NCI-H128 (cell line): ENCODE results near the gene IRAK4.
A peak's percentile ranks its signal among the peaks of the same experiment; 100 is the strongest.
"Not testable (repeated sequence)": the region's sequence is repeated elsewhere in the genome, so short reads cannot be mapped to it uniquely, and the experiment has no call there.

Experiments used
- DNase-seq: peaks from one replicate; lab custom pipeline; 2025; ENCODE audit not compliant: unreplicated experiment; lab: John Stamatoyannopoulos, UW

Gene IRAK4

DNA sequence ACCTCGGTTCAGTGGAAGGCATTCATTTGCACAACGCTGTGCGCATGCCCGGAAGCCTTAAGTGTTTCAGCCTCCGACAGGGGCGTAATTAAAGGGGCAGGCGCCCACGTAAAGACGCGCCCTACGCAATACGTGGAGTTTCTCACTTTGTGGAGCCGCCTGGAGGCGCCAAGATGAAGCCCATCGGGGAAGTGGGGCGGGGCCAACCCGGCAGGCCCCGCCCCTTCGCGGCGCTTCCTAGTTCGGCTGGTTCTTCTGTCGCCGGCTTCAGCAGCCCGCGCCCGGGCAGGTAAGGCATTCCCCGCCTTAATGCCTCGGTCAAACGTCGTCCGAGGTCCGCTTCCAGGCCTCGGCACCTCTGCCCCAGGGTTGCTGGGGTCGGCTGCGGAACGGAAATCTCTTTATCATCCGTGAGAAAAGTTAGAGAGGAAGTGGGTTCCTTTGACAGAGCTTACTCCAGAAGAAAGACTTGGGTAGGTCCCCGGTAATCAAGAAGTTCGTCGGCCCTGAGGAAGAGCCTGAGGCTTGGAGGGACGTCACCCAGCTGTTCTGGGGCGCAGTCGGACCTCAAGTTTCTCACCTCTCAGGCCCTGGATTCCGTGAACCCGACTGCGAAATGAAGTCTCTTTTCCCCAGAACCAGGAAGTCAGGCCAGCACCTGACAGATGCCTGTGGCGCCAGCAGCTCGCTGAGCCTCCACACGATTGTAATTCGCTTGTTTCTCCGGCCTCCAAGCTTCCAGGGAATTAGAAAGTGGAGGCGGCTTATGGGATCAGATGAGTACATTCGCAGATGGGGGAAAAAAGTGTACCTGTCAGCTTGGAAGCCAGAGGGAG lies at the start of gene IRAK4, which contains the start of gene PUS7L:
Gene IRAK4, plus strand, starts transcription at position 224 of the 836 bp plus-strand sequence. CDS start 9,161 bp downstream, outside the sequence.
Gene PUS7L, minus strand, starts transcription at position 63 of the 836 bp plus-strand sequence. CDS start 3,545 bp downstream, outside the sequence.
- DNase-seq = peak; percentile 95

DNA sequence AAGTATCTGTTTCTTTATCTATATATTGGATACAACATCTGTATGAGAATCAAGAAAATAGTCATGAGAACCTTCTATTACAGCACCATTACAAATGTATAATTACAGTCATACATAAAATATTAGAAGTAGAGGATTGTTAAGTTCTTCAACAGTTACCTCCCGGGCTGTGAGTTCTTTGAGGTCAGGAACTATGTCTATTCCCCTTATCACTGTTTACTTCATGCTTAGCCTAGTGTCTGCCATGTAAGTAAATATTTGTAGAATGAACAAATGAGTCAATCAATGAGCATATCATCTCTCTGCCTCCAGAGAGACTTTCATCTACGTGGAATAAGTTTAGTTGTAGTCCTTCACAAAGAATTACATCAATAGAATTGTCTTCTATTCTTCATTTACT lies 47.4 kb upstream of the IRAK4 start:
- DNase-seq = no peak

DNA sequence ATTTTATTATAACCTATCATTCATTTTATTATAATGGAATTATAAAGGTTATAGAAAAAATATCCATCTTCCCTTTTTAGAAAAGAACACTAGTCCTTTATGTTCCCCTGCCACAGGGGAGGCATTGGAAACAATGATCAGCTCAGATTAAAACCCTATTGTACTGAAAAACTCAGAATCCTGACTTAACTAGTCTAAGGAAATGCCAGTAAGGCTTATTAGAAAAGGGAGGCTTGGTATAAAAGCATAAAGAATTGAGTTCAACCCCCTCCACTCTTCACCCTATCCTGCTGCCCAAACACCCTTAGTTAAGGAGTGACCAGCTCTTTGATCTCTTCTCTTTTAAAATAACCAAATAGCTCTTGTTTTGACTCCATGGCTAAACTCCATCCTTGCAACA lies 36.1 kb upstream of the IRAK4 start:
- DNase-seq = no peak

DNA sequence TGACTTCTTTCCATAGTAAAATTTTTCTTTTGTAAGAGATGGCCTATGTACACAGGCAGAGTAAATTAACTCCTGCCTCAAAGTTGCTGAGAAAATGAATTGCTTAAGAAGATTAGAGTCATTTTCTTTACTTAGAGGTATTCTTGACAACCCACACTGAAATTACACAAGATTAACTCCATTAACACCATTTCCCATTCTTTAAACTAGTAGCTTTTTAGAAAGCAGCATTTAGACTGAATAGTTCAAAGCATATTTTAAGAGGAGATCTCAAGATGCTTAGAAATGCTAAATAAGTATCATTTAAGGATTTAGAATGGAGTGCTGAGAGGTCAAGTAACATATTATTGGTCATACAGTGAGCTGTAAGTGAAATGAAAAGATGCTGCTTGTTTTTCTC lies 35.6 kb upstream of the IRAK4 start:
- DNase-seq = no peak

DNA sequence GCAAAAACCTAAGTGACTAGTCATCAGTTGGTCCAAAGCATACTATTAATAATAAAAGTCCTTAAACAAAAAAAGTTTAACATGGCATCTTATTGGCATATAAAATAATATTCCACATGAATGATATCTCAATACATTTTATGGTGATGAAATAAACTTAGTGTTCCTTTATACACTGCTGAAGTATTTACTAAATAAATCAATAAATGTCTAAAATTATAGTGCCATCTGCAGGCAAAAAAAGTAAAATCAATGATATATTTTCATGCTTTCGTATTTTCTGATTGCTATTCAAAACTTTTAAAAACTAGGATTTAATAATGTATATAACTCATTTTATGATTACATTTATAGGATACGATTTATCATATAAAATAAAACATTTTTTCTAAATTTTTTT lies 30.6 kb upstream of the IRAK4 start:
- DNase-seq = no peak

DNA sequence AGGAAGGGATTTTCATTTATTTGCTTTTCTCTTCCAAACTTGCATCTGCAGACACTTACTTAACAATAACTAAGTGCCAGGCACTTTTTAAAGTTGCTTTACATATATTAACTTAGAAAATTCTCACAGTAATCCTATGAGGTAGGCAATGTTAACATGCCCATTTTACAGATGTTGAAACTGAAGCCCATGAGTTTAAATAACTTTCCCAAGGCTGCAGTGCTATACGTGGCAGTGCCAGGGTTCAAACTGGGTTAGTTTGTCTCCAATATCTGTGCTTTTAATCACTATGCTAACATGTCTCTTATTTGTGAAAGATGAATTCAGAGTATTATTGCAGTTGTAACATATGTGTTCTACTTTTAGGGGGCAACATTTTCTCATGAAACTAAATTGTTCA lies 30.1 kb upstream of the IRAK4 start:
- no peak for DNase-seq

DNA sequence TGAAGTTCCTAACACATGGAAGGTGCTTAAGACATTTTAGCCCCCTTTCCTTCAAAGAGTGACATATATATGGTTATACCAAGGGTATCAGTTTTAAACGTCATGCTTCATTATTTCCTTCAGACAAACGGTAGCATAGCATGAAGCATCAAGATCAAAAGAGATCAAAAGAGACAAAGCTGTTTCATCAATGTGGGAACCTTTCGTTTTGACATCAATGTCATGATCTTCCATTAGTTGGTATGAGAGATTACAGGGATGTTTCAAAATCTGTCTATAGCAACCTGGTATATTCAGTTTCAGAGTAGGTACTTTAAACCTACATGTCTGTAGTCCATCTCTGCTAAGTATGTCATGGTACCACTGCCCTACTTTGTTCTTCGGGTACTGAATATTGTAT lies 28.5 kb upstream of the IRAK4 start:
- no peak for DNase-seq

DNA sequence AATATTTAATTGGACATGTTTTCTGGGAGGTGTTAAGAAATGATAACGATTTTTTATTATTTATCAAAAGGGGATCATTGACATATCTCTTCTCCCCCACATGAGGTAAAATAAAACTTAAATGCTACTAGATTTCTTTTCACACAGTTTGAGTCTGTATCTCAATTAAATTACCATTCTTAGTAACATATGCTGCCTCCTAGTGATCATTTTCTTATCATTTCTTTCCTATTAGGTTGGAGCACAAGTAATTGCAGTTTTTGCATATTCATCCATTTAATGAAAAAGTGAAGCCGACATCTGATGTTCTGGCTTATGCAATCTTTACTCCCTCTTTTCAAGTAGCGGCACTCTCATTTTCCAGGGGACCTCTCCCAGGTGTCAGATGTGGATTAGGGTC lies 25.1 kb upstream of the IRAK4 start:
- no peak for DNase-seq

GRCh38 chr12:43736927-43737440 lies 21.8 kb upstream of the IRAK4 start:
- no peak for DNase-seq

- no peak for DNase-seq
These were observed 21.1 kb upstream of the IRAK4 start for GRCh38 chr12:43737646-43738045.

DNA sequence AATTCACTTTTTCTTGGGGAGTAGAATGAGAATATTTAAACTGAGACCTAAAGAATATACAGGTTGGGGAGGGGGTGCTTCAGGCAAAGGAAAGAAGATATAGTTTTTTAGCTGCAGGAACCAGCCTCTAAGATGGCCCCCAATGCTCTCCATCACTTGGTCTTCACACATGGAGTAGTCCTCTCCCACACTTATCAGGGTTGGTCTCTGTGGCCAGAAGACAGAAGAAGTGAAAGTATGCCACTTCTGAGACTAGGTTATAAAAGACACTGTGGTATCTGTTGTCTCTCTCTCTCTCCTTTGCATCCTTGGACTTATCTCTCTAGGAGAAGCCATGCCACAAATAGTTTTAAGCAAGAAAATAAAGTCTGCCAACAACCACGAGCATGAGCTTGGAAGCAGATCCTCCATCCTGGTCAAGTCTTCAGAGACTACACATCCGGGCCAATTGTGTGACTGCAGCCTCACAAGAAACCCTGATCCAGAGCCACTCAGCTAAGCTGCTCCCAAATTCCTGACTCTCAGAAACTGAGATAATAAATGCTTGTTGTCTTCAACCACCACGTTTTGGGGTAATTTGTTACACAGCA lies 18.1 kb upstream of the IRAK4 start:
- DNase-seq = no peak

- DNase-seq = no peak
These were observed 16.6 kb upstream of the IRAK4 start for GRCh38 chr12:43742106-43742505.

DNA sequence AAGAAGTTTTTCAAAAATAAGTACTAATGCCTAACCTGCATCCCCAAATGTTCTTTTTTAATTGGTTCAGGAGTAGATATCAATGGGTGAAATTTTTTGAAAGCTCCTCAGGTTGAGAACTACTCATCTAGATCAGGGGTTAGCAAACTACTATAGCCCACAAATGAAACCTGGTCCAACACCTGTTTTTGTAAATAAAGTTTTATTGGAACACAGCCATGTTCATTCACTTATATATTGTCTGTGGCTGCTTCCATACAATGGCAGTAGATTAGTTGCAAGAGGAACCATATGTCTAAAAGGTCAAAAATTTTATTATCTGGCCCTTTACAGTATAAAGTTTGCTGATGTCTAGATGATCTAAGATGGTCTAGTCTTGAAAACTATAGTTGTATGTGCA lies 13.9 kb upstream of the IRAK4 start:
- DNase-seq = no peak

DNA sequence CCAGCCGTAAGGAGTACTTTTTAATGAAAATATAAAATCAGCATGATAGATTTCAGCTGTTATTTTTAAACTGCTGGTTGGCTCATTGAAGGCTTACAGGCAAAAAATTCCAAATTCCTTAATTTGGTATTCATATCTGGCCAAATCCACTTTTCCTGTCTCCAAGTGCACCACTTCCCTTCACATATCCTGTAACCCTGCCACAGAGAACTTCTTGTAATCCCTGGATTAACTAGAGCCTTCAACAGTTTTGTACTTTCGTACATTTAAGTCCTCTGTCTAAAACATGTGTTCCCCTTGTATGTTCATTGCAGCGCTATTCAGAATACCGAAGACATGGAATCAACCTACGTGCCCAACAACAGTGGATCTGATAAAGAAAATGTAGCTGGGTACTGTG lies 9.7 kb upstream of the IRAK4 start:
- DNase-seq = no peak

DNA sequence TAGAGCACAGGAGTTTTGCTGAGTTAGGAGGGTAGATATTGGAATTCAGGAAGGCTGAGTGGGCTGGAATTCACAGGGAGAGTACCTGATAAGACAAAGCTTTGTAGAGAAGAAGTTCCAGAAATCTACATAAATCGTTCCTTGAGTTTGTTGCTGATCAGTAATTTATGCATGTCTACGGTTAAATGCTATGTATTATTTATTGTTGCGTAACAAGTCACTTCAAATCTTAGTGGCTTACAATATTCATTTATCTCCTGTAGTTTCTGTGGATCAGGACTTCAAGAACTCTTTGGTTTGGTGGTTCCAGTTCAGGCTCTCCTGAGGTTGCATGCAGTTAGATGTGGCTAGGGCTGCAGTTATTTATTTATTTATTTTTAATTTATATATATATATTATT lies 7.9 kb upstream of the IRAK4 start:
- DNase-seq = no peak

DNA sequence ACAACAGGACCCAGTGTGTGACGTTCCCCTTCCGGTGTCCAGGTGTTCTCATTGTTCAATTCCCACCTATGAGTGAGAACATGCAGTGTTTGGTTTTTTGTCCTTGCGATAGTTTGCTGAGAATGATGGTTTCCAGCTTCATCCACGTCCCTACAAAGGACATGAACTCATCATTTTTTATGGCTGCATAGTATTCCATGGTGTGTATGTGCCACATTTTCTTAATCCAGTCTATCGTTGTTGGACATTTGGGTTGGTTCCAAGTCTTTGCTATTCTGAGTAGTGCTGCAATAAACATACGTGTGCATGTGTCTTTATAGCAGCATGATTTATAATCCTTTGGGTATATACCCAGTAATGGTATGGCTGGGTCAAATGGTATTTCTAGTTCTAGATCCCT lies 7.4 kb upstream of the IRAK4 start:
- not testable (repeated sequence) for DNase-seq

- no peak for DNase-seq
These were observed 4.7 kb upstream of the IRAK4 start for GRCh38 chr12:43754015-43754414.

- no peak for DNase-seq
These were observed 464 bp upstream of the IRAK4 start for GRCh38 chr12:43758247-43758727.

DNA sequence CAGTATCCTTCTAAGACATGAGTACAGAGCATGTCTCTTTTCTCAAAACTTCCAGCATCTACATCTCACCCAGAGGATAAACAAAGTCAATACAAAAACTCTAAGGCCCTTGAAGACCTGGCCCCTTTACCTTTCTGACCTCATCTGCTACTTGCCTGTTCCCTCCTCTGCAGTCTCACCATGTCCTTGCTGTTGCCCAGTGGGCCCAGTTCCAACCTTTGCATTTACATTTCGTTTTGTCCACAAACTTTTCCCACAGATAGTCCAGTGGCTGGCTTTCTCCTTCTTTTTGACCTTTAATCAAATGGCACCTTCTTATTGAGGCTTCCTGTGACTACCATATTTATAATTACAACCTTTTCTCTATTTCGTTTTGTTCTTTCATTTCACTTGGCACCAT lies 1.6 kb downstream of the IRAK4 start:
- DNase-seq = no peak

GRCh38 chr12:43761500-43761899 lies 2.7 kb downstream of the IRAK4 start:
- no peak for DNase-seq

DNA sequence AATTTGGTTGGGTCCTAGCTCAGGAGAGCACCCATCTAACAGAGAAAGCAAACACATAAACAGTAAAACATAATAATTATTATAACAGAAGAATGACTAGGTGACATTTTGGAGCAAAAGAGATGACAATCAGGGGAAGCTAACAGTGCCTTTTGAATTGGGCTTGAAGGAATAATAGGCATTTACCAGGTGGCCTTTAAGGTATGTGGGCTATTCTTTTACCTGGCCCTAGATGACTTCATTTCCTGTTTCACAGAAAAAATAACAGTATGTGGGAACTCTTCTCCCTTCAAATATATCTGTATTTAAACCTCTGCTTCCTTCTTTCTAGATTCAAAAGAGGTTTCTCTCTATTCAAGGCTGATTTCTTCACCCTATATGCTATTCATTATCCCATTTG lies 3.8 kb downstream of the IRAK4 start:
- DNase-seq = no peak

GRCh38 chr12:43763769-43764168 lies 5.0 kb downstream of the IRAK4 start:
- DNase-seq = no peak
